GM18519 (cell line): ENCODE results near the gene WWOX.

ENCODE experiments used
- ATAC-seq: cut with Tn5 transposase; IDR thresholded peaks from one replicate; pipeline ENCODE4 v1.9.1; 2021; ENCODE audit warnings: mild to moderate bottlenecking, moderate library complexity; ENCODE audit not compliant: unreplicated experiment, low FRiP score

WWOX gene

DNA sequence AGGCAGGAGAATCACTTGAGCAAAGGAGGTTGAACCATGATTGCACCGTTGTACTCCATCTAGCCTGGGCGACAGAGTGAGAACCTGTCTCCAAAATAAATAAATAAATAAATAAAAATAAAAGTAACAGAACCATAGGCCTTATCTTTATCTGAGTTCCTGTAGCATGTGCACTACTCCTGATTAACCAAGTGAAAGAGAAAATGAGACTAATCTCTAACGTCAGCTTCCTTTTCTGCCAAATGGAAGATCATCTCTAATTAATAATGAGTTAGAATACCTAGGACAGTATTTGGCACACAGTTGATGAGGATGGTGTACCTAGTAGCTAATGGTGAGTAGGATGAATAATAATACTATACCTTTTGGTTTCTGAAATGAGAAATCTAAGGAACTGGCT, 520.4 kb downstream of the WWOX start:
- ATAC-seq, result no peak

- ATAC-seq, result no peak
Measured at GRCh38 chr16:78620291-78620690, 520.8 kb downstream of the WWOX start.

DNA sequence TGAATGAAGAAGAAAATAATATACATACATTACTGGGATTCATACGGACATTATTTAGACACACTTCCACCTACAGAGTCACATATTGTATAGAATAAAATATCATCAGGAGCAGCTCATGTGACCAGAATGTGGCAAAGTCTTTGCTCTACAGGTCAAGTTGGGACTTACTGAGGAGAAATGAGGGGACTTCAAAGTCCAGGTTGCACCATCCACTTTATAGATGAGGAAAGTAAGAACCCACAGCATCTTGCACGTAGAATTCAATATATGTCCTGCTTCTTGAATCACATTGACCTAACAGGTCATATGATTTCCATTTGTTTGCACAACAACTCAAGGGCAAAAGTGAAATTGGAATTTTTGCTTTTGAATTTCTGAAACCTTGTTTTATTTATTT, 524.3 kb downstream of the WWOX start:
- ATAC-seq, result no peak

- no peak for ATAC-seq
Measured at GRCh38 chr16:78624366-78624765, 524.9 kb downstream of the WWOX start.

- ATAC-seq, result no peak
Measured at GRCh38 chr16:78628461-78629045, 529.1 kb downstream of the WWOX start.

- no peak for ATAC-seq
Measured at GRCh38 chr16:78629173-78629572, 529.7 kb downstream of the WWOX start.

DNA sequence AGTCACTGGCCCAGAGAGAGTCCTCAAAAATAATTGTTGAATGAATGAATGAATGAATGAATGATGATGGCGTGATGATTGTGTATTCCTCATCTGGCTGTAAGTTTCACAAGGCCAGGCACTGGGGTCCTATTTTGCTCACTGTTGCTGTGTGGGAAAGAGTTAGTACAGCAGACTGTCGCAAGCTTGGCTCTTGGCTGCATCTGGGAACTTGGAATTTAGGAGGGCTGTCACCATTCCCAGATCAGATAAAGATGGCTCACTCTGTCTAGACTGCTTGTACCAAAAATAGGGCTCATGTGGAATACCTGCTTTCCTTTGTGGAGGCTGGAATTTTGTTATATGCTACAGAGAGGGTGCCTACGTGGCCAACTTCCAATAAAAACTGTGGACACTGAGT, 530.6 kb downstream of the WWOX start:
- no peak for ATAC-seq

GRCh38 chr16:78633551-78633950, 534.1 kb downstream of the WWOX start:
- ATAC-seq, result no peak

GRCh38 chr16:78635807-78636206, 536.4 kb downstream of the WWOX start:
- ATAC-seq, result no peak

GRCh38 chr16:78638371-78638770, 538.9 kb downstream of the WWOX start:
- ATAC-seq, result no peak

DNA sequence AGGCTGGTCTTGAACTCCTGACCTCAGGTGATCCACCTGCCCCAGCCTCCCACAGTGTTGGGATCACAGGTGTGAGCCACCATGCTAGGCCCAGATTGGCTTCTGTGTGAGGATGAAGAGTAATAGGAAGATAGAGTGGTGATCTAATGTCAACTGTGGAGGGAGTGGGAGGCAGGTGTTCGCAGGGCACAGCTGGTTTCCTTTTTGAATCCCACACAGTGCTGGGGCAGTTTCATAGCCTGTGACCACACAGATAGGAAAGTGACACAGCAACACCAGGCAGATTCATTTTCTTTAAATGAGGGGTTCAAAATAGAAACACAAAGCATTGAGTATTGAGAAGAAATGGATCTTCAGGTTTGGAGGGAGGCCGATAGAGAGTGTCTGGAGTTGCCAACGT, 540.3 kb downstream of the WWOX start:
- ATAC-seq, result no peak

DNA sequence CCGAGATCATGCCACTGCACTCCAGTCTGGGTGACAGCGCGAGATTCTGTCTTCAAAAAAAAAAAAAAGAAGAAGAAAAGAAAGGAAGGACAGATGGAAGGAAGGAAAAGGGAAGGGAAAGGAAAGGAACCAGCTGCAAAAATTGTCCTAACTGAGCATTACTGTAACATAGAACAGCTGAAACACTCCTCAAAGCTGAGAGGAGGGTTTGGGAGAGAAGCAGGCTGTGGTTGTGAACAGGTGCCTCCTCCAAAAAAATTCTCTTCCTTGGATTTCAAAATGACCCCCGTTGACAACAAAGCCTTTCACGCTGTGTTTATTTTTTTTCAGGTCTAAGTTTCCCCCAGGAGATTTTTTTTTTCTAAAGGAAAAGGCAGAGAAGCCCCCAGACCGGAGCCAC, 541.4 kb downstream of the WWOX start:
- ATAC-seq, result no peak

DNA sequence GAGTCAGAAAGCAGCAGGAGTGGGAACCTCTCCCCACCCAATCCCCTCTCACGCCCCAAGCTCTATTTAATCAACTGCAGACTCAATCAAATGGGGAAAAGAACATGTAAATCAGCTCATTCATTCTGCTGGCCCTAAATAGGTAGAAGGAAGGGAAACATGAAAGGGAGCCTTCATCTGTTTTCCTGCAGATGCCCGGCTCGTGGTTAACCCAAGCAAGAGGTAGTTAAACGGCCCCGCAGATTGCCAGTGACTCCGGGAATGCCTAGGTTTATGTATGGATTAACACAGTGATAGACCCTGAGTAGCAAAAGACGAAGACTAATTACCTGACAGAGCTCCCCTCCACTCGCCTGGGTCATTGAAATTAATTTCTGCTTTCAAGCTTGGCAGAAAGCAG, 542.0 kb downstream of the WWOX start:
- ATAC-seq, result no peak

DNA sequence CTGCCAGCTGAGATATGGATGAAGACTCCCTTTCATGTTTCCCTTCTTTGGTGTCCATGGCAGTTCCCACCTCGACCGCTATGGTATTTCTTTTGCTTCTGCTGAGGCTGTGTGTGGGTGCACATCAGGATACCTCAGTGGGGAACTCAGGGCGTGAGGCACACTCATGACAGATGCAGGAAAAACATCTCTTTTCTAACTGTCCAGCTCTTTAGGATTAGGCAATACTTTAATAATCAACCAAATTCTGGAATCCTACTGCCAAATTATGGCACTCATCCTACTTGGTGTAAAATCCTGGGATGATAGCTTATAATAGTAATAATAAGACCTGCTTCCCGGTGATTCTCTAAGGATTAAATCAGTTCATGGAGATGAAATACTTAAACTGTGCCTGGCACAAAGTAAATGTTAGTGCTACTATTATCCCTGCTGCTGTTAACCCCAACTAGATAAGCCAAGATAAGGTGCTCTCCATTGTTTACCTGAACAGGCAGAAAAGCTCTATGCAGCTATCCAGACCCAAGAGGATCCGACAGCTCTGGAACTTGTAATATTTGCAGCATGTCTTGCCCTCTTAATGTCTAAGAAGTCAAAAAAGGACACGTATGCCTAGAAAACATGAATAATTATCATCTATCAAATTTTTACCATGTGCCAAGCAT, 543.3 kb downstream of the WWOX start:
- no peak for ATAC-seq

DNA sequence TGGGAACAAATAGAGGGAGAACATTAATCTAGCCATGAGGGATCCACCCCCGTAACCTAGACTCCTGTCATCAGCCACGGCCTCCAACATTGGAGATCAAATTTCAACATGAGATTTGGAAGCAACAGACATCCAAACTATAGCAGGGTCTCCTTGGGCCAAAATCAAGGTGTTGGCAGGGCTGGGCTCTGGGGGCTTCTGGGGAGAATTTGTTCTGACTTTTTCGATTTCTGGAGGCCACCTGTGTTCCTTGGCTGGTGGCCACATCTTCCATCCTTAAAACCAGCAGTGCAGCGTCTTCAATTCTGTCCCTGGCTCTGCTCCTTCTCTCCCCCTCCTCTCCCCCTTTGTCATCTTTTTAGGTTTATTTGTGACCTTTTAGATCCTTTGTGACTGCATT, 546.2 kb downstream of the WWOX start:
- ATAC-seq, result no peak

DNA sequence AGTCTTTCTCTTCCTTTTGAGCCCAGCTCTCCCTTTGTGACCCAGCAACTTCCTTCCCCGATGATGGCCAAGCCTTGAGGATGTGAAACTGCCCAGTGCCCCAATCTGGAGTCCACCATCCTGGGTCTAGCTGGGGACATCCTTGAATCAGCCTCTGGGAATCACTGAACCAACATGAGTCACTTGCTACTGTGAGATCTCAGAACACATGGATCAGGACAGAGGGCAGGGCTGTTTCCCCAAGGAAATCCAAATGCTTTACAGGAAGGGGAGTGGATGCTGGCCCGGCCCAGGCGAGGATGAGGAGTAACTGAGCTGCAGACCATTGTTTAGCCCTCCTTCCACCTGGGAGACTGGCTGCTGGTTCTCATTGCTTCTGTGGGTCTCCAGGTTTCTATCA, 547.6 kb downstream of the WWOX start:
- ATAC-seq, result no peak

- ATAC-seq, result no peak
Measured at GRCh38 chr16:78647491-78647890, 548.0 kb downstream of the WWOX start.

GRCh38 chr16:78648517-78648916, 549.1 kb downstream of the WWOX start:
- no peak for ATAC-seq

DNA sequence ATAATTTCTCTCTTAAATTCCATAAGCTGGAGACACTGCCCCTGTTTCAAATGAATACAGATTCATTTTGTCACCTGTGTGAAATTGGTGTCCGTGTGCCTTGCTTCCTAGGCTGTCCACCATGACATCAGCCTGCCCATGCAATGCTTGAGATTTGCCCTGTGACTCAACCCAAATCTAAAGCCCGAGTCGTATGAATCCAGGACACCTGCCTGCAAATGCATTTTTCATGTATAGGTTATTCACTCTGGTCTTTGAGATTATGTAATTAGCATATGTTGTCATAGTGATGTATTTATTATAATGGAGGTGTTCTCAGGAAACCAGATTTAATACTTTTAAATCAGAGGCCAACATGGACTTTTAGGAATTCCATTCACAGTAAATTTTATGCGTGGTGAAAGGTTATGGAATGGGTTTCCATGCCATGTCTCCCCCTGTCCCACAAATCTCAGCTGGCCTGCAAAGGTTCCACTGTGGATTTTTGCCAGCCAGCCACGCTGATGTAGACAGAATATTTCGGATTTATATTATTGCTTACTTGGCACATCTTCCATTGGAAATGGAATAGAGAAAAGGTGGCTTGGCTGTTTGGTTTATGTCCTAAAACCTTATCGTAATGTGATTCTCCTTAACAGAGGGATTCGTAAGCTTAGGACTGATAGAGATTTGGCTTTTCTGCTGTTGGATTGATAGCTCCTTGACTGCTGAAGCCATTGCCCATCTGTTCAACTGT, 551.1 kb downstream of the WWOX start:
- no peak for ATAC-seq

GRCh38 chr16:78654929-78655328, 555.5 kb downstream of the WWOX start:
- ATAC-seq, result no peak

DNA sequence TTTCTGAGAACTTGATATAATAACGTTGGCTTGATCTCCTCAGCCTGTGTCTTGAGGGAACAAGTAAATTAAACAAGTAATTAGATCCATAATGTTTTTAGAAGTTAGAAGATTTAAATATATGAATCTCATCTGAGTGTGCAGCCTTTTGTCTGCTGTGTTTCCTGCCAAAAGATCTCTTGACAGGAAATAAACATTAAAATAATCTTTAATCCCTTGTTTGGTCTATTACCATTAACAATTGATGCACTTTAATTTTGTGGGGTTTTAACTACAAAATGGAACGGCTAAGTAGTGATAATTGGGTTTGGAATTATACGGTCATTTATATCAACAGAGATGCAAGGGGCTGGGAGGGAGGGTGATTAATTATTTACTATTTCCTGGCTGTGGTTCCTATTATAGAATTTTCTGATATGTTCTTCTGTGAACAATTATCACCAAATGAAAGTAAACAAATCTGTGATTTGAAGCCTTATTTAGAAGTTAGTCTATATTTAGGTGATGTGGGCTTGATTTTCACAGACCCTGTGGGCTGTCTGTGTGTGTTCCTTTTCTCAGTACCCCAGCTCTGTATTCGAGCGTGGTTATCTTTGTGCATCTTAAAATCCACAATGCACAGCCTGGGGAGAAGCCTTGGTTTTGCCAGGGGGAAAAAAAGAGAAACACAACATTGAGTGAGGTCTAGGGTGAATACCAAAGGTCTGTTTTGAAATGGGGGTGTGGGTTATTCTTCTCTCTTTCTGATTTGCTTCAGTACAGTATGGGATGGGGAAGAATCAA, 556.1 kb downstream of the WWOX start:
- no peak for ATAC-seq
